HG03095 (cell line): ENCODE results near the gene TMEM69.
"Not testable (repeated sequence)": the region's sequence is repeated elsewhere in the genome, so short reads cannot be mapped to it uniquely, and the experiment has no call there.

ENCODE experiments used
- ATAC-seq: cut with Tn5 transposase; IDR thresholded peaks from one replicate; pipeline ENCODE4 v1.9.1; 2021; ENCODE audit warnings: moderate library complexity; ENCODE audit not compliant: unreplicated experiment

Gene TMEM69

GRCh38 chr1:45730780-45731319 is 42.9 kb downstream of the TMEM69 start:
- no peak for ATAC-seq

- ATAC-seq: no peak
These were observed 51.2 kb downstream of the TMEM69 start for GRCh38 chr1:45739137-45739536.

- not testable (repeated sequence) for ATAC-seq
These were observed 51.7 kb downstream of the TMEM69 start for GRCh38 chr1:45739641-45740156.
